HepG2 (cell line): ENCODE results near the gene PBX2. TPM values are rescaled to one million over a fixed set of nuclear protein-coding genes. Genes with fewer than 3 reads are reported as not detected.

Experiments used
- ATF3 ChIP-seq: sonication (generic); formaldehyde crosslinking; IDR thresholded peaks from 2 replicates; pipeline ENCODE4 v1.4.0; 2020; ENCODE audit warnings: missing genetic modification reagents
- ETV6 ChIP-seq: sonication (generic); formaldehyde crosslinking; conservative IDR thresholded peaks from 2 replicates; pipeline ENCODE4 v1.4.0; 2020; ENCODE audit warnings: missing genetic modification reagents
- MYNN ChIP-seq: sonication (generic); formaldehyde crosslinking; IDR thresholded peaks from 2 replicates; pipeline ENCODE4 v1.4.0; 2020; ENCODE audit warnings: mild to moderate bottlenecking, low read depth, missing genetic modification reagents
- PLRG1 ChIP-seq: fragments of 450-650 bp; conservative IDR thresholded peaks from 2 replicates; pipeline ENCODE4 v1.6.1; 2016
- PRPF4 ChIP-seq: fragments of 200-400 bp; formaldehyde crosslinking; IDR thresholded peaks from 2 replicates; pipeline ENCODE4 v1.6.1; 2016; ENCODE audit warnings: low read length, low read depth; ENCODE audit not compliant: poor library complexity, severe bottlenecking
- SP4 ChIP-seq: sonication (generic); formaldehyde crosslinking; IDR thresholded peaks from 2 replicates; pipeline ENCODE4 v1.8.1; 2023; ENCODE audit warnings: mild to moderate bottlenecking, missing genetic modification reagents
- SRSF9 ChIP-seq: fragments of 200-400 bp; formaldehyde crosslinking; IDR thresholded peaks from 2 replicates; pipeline ENCODE4 v1.6.1; 2018; ENCODE audit warnings: borderline replicate concordance, mild to moderate bottlenecking, low read depth, low read length; ENCODE audit not compliant: insufficient read depth, poor library complexity, severe bottlenecking
- ZBTB26 ChIP-seq: IDR thresholded peaks from 2 replicates; pipeline ENCODE4 v1.6.1; 2016; ENCODE audit warnings: missing compliant biosample characterization, missing genetic modification reagents, borderline replicate concordance
- ZBTB38 ChIP-seq: sonication (generic); formaldehyde crosslinking; IDR thresholded peaks from 2 replicates; pipeline ENCODE4 v1.5.1; 2020; ENCODE audit warnings: mild to moderate bottlenecking, missing genetic modification reagents
- ZBTB4 ChIP-seq: sonication (generic); formaldehyde crosslinking; IDR thresholded peaks from 2 replicates; pipeline ENCODE4 v1.4.0; 2020; ENCODE audit warnings: missing genetic modification reagents, mild to moderate bottlenecking, borderline replicate concordance
- ZNF101 ChIP-seq: sonication (generic); formaldehyde crosslinking; IDR thresholded peaks from 2 replicates; pipeline ENCODE4 v1.4.0; 2020; ENCODE audit warnings: mild to moderate bottlenecking, low read depth, missing genetic modification reagents, borderline replicate concordance
- ZNF138 ChIP-seq: sonication (generic); formaldehyde crosslinking; IDR thresholded peaks from 2 replicates; pipeline ENCODE4 v1.5.0; 2020; ENCODE audit warnings: mild to moderate bottlenecking, low read depth, missing genetic modification reagents
- ZNF225 ChIP-seq: sonication (generic); formaldehyde crosslinking; IDR thresholded peaks from 2 replicates; pipeline ENCODE4 v1.4.0; 2020; ENCODE audit warnings: mild to moderate bottlenecking, missing genetic modification reagents
- ZNF234 ChIP-seq: sonication (generic); formaldehyde crosslinking; conservative IDR thresholded peaks from 2 replicates; pipeline ENCODE4 v1.5.1; 2020; ENCODE audit warnings: mild to moderate bottlenecking, missing genetic modification reagents
- ZNF235 ChIP-seq: sonication (generic); formaldehyde crosslinking; IDR thresholded peaks from 2 replicates; pipeline ENCODE4 v1.8.1; 2023; ENCODE audit warnings: mild to moderate bottlenecking, missing genetic modification reagents, borderline replicate concordance
- ZNF431 ChIP-seq: sonication (generic); formaldehyde crosslinking; IDR thresholded peaks from 2 replicates; pipeline ENCODE4 v1.9.0; 2022; ENCODE audit warnings: missing genetic modification reagents, low read depth, mild to moderate bottlenecking, borderline replicate concordance
- ZNF652 ChIP-seq: IDR thresholded peaks from 2 replicates; pipeline ENCODE4 v1.6.1; 2016; ENCODE audit warnings: low read depth, borderline replicate concordance
- ZNF788 ChIP-seq: sonication (generic); formaldehyde crosslinking; IDR thresholded peaks from 2 replicates; pipeline ENCODE4 v1.5.0; 2020; ENCODE audit warnings: mild to moderate bottlenecking, missing genetic modification reagents, borderline replicate concordance
- polyA plus RNA-seq, 8 experiments: library from polyadenylated mRNA; depleted of rRNA in 3 of 8; stranded (reverse) in 7 of 8; unstranded in 1 of 8; fragments of >200 nt; fragmentation: Illumina TruSeq in 4 of 8; extraction: Trizol in 4 of 8; gene quantifications; 2 replicates each; pipeline versions ENCODE4 v1.2.1 to v1.2.3, GENCODE V29; 2011 to 2016; ENCODE audit warnings: low read depth in 4 of 8, missing spikeins in 1 of 8, mixed read lengths in 1 of 8; ENCODE audit not compliant: insufficient read depth in 1 of 8
- total RNA-seq, 5 experiments: library from RNA; depleted of rRNA; stranded (reverse); fragments of >200 nt; fragmentation: Illumina TruSeq; extraction: Trizol; gene quantifications; 2 replicates each; pipeline ENCODE4 v1.2.3, GENCODE V29; 2016; ENCODE audit warnings: low read depth in 1 of 5
- TF ChIP-seq, protein P1 (sequence below): sonication (generic); formaldehyde crosslinking; IDR thresholded peaks from 2 replicates; pipeline ENCODE4 v1.4.0; 2020; ENCODE audit warnings: missing genetic modification reagents
- TF ChIP-seq, protein P2 (sequence below): sonication (generic); formaldehyde crosslinking; IDR thresholded peaks from 2 replicates; pipeline ENCODE4 v1.5.0; 2020; ENCODE audit warnings: mild to moderate bottlenecking, low read depth, missing genetic modification reagents, borderline replicate concordance
- TF ChIP-seq, protein P3 (sequence below): sonication (generic); formaldehyde crosslinking; IDR thresholded peaks from 2 replicates; pipeline ENCODE4 v1.8.0; 2022; ENCODE audit warnings: missing genetic modification reagents, mild to moderate bottlenecking, borderline replicate concordance

The PBX2 gene
- total and polyA plus RNA-seq, 2 of the 13 experiments (the other 11 are each of a cell fraction or from before 2014, with no cell fraction given), result 42.3 to 77.8 TPM

DNA sequence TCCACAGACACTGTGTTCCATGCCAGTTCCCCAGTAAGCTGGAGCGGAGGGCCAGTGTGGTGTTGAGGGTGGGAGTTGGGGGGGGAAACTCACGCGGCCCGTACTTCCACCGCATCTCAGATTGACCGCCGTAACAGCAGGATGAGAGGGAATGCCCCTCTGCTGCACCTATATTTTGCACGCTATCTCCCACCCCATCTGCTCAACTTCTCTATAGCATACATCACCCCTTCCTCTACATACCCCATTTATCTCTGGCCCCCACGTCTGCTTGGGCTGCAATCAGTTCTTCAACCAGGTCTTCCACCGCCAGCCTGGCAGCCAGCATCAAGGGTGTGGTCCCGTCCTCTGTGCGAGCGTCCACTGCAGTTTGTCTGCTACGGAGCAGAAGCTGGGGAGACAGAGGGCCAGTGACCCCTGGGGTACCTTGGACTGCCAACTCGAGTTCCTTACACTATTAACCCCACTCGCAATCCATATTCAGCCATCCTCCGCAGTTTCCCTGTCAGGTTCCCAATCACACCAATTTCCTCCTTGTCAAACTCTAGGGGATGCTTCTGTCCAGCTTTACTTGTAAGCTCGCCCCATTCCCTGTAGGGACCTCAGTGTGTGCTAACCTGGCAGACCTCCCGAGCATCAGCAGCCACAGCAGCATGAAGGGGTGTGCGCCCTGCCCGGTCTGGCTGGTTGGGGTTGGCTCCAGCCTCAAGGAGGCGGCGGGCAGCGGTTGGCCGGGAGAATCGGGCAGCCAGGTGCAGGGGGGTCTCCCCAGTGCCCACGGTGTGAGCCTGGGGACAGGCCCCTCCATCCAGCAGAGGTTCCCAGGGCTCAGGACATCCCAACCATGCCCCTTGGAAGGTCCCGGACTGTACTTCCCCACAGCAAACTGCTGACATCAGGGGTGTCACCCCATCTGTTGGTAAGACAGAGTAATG lies 6.9 kb upstream of the PBX2 start (continued):
- no peak for TF ChIP-seq SRSF9
- no peak for TF ChIP-seq SP4
- no peak for TF ChIP-seq PLRG1
- TF ChIP-seq ZNF225 (CRISPR knock-in tag), result no peak
- TF ChIP-seq, protein P1, sequence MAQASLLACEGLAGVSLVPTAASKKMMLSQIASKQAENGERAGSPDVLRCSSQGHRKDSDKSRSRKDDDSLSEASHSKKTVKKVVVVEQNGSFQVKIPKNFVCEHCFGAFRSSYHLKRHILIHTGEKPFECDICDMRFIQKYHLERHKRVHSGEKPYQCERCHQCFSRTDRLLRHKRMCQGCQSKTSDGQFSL (CRISPR knock-in tag), result peak; percentile 86
- TF ChIP-seq ZNF234 (CRISPR knock-in tag), result no peak
- TF ChIP-seq ZBTB4 (CRISPR knock-in tag), result peak; percentile 32; the same call in 1 of the 2 replicates
- TF ChIP-seq ATF3 (CRISPR knock-in tag), result no peak
- no peak for TF ChIP-seq ZNF101 (CRISPR knock-in tag)
- no peak for TF ChIP-seq ZNF235
- TF ChIP-seq, protein P2, sequence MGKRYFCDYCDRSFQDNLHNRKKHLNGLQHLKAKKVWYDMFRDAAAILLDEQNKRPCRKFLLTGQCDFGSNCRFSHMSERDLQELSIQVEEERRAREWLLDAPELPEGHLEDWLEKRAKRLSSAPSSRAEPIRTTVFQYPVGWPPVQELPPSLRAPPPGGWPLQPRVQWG (CRISPR knock-in tag), result no peak
- no peak for TF ChIP-seq ZNF138 (CRISPR knock-in tag)
- no peak for TF ChIP-seq PRPF4
- no peak for TF ChIP-seq ETV6 (CRISPR knock-in tag)
- TF ChIP-seq, protein P3, sequence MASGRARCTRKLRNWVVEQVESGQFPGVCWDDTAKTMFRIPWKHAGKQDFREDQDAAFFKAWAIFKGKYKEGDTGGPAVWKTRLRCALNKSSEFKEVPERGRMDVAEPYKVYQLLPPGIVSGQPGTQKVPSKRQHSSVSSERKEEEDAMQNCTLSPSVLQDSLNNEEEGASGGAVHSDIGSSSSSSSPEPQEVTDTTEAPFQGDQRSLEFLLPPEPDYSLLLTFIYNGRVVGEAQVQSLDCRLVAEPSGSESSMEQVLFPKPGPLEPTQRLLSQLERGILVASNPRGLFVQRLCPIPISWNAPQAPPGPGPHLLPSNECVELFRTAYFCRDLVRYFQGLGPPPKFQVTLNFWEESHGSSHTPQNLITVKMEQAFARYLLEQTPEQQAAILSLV (CRISPR knock-in tag), result no peak
- peak; percentile 97 for TF ChIP-seq ZBTB38 (CRISPR knock-in tag)
- TF ChIP-seq ZNF431 (CRISPR knock-in tag), result 0 out of 2 replicates have a peak, but pooled peaks have one; percentile 14
- no peak; the same call in 1 of the 2 replicates for TF ChIP-seq MYNN (CRISPR knock-in tag)
- 0 out of 2 replicates have a peak, but pooled peaks have one; percentile 1 for TF ChIP-seq ZNF652
- 0 out of 2 replicates have a peak, but pooled peaks have one; percentile 27 for TF ChIP-seq ZNF788 (CRISPR knock-in tag)
- no peak for TF ChIP-seq ZBTB26 (CRISPR knock-in tag)
